CD1c-positive myeloid dendritic cell (primary cell): Measurements from ENCODE around the gene UVRAG.

Source experiments
- DNase-seq: peaks from one replicate; pipeline ENCODE4 v3.0.0-alpha.2; 2016; ENCODE audit errors: extremely low spot score

The UVRAG gene

DNA sequence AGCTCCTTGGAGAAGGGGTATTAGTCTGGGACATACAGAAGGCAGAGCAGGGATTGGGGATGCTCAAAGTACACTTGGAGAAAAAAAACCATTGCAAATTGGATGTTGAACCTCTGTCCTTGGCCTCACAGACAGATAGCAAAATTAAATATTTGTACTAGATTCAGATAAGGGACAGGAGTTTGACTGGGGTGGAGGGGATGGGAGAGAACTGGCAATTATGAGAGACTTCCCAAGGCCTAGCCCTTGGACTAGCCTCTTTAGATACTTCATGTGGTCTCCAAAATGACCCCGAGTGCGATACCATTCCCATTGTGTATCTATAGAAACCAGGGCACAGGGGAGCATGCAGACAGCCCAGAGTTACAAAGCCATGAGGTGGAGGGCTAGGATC lies 30.9 kb upstream of the UVRAG start:
- DNase-seq, result no peak

DNA sequence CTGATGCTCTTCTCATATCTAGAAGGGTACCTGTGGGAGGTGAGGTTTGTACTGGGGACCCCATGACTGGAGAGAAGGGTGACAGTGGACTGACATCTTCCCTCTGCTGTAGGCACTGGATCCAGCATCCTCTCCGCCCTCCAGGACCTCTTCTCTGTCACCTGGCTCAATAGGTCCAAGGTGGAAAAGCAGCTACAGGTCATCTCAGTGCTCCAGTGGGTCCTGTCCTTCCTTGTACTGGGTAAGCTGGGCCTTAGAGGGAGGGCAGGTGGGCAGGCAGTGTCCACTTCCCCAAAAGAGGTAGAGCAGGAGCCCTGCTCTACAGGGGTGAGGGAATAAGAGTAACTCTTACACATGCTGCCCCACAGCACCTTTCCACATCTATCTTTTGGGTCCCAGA lies 30.5 kb upstream of the UVRAG start:
- no peak for DNase-seq

DNA sequence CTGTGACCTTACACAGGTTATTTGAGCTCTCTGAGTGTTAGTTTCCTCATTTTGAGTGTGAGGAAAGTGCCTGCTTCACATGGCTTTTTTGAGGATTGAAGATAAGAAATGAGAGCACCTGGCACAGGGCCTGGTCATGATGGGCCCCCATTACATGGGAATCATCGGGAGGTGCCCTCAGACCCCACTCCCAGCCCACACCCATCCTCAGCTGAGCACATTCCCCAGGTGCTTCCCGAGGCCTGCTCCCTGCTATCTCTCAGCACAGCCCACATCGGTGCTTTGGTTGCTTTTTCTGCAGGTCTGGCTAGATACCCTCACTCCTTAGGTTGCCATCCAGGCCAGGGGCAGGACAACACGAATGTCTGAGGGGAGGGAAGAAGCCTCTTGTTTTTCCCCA lies 29.8 kb upstream of the UVRAG start:
- DNase-seq, result no peak

DNA sequence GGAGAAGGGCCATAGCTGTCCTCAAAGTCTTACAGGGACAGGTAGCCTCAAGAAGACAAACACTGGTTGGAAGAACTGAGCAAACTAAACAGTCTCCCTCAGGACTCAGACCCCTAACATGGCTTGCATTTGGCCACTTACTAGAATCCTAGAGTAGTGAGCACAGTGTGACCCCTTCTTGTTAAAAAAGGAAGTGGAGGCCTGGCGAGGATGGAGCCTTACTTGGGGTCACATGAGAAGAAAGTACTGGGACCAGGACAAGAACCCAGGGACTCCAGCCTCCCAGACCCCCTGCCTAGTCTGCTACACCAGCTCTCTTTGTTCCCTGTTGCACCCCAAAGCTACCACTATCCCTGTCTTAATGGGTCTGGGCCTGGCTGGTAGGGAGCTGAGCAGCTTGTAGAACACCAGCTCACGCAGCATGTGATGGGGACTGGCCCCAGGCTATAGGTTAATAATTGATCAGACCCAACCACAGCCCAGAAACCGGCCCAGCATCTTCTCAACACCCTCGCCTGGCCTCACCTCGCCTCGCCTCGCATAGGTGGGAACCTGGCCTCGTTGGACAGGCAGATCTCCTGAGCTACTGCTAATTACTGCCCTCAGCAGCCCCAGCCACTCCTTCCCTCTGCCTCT lies 28.8 kb upstream of the UVRAG start:
- DNase-seq, result no peak

DNA sequence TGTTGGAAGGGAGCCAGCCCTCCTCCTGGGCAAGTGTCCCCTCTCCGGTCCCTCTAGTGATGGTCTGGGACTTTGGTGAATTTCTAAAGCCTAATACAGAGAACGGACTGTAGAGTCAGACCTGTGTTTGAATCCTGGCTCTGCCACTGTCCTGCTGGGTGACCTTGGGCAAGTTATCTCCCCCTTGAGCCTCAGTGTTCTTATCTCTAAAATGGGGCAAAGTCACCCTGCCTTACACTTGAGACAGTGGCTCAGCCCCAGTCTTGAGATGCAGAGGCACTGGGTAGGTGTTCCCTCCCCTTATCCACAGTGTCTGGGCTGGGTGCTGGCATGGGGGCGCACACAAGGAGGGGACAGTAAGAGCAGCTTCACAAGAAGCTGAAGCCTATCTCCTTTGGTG lies 25.5 kb upstream of the UVRAG start:
- no peak for DNase-seq

DNA sequence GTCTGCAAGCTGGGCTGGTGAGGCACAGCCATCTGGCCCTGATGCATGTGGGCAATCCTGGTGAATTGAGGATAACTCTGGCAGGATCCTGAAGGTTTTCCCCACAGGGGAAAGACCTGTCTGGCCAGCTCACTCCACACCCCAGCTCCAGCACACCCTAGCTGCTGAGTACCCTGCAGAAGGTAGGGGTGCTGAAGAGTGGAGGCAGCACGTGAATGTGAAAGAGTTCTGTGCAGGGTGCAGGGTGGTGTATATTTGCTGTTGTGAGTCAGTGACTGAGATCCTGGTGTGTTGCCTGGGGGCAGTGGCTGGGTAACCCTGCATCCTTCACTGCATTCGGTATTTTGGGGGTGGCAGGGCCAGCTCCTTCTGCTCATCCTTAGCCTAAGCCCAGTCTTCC lies 24.0 kb upstream of the UVRAG start:
- no peak for DNase-seq

DNA sequence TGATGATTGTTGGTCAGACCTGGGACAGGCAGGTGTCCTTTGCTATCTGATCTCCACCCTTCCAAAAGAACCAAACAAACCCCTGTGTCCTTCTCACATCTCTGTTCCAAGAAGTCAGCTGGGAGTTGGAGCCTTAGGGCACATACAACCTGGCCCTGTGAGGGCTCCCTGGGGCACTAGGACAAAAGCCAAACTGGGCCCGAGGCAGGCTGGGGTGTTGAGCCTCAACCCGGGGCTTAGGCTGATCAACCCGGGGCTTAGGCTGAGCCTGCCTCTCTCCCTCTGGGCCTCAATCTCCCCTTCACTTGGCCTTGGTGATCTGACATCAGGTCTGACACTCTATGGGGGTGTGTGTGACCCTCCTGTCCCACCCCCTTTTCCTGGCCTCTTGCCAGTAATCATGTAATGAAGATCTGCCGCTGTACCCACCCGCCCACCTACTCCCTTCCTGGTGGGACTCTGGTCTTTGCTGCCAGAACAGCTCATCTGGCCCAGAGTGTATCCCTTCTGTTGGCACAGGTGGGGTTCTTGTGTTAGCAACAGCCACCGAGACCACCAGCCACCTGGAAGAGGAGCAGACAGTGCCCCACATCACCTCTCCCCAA lies 22.8 kb upstream of the UVRAG start:
- no peak for DNase-seq

DNA sequence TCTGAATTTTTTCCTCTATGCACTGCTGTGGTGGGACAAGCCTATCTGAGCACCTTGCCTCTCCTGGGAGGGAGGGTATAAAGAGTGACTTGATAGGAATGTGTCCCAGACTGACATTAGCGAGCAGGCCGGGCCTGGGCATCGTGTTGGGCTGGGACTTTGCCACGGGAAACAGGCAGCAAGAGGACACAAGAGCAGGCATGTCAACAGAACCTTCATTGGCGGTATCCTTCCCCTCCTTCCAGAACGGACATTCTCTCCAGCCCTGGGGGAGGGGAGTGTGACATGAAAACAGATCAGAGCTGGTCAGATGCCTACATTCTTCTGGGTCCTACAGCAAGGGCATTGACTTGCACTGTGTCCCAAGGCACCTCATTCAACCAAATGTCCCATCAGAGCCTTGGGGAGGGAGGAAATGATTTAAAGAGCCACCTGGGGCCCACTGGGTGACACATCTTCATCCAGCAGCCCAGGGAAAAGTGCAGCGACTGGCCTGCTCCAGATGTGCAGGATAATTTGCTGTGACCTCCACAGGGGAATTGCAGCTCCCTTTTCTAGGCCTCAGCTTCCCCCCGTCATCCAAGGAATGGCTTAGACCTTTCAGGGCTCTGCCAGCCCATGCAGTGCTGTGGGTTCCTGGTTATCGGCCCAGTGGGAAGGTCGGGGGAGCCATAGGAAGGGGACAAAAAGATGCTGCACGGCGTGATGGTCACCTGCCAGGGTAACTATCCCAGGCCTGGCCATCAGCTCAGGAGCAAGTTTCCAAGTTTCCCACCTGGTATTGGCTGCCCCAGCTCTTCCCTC lies 21.8 kb upstream of the UVRAG start:
- no peak for DNase-seq

DNA sequence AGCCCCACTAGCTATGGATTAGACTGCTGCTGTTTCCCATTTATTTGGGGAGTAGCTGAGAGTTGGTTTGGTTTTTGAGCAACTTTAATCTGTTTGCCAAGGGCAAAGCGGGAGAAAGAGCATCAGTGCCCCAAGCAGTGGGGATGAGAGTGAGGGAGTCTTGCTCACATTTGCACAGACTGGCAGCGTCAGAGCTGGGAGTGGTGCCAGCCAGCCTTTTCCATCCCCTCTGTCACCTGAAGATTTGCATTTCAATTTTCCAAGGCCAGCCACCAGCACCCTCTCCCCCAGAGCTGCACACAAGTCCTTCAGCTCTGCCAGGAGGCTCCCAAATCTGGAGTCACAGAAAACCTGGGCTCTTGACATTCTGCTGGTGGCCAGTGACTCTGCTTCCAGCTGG lies 21.0 kb upstream of the UVRAG start:
- no peak for DNase-seq

DNA sequence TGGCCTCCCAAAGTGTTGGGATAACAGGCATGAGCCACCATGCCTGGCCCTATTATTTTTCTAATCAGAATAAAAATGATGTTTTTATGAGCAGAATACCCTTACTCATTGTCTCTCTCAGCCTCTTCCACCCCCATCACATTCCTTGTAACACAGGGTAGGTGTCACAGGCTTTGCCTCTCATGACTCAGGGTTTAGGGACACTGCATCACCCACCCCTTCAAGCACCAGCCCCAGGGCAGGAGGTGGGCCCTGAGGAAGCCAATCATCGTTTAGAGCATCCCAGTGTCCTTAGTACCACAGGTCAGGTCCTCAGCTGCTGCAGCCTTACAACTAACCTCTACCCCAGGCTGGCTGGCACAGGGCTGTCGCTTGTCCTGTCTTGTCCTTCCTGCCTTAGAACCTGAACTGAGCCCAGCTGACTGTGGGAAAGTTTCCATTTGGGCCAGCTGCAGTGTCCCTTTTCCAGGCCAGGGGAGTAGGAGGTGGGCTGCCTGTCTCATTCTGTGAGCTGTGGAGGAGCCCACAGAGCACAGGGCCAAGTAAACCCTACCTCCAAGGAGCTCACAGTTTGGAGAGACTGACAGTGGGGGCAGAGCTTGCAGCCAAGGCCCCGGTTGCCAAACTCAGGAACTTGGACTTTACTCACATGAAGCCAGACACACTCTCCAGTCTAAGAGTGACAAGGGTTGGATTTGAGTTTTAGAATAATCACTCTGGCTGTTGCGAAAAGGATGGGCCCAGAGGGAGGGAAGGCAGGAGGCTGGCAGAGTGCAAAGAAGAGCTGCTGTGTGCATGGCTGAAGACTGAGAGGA lies 19.5 kb upstream of the UVRAG start:
- no peak for DNase-seq

DNA sequence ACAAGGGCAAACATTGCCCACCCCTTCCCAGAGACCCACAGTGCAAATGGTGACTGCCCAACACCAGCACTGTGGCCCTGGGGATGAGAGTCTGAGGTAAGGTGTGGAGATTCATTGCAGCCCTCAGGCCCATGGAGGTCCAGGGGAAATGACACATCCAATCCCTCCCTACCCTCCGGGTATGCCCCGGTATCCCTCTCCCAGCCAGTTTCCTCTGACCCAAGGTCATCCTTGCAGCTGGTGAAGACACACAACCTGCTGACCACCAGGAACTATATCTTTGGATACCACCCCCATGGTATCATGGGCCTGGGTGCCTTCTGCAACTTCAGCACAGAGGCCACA lies 18.9 kb upstream of the UVRAG start:
- no peak for DNase-seq

DNA sequence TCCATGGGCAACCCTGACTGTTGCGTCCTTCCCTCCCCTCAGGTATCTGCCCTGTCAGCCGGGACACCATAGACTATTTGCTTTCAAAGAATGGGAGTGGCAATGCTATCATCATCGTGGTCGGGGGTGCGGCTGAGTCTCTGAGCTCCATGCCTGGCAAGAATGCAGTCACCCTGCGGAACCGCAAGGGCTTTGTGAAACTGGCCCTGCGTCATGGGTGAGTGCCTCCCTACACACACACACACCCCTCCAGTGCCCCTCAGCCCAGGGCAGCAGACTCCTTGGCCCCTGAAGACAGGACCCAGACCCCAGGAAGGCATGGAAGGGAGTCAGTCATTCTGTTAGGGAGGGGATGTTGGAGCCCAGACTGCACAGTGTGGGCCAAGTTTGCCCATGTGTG lies 17.9 kb upstream of the UVRAG start:
- DNase-seq, result no peak

DNA sequence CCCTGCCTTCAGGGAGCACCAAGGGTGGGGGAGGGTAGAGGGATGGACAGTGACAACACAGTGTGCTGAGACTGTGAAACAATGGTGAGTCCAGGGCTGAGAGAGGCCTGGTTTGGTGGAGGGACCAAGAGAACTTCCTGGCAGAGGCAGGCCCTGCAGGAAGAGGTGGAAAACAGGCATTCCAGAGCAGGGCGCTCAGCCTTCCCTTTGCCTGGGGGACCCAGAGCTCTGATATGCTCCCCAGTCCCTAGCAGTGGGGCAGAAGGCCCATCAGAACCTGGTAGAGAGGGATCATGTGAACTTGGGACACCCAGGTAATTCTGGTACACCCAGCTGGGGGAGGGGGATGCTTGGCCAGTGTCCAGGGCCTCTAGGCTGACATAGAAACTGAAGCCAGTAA lies 17.2 kb upstream of the UVRAG start:
- no peak for DNase-seq

DNA sequence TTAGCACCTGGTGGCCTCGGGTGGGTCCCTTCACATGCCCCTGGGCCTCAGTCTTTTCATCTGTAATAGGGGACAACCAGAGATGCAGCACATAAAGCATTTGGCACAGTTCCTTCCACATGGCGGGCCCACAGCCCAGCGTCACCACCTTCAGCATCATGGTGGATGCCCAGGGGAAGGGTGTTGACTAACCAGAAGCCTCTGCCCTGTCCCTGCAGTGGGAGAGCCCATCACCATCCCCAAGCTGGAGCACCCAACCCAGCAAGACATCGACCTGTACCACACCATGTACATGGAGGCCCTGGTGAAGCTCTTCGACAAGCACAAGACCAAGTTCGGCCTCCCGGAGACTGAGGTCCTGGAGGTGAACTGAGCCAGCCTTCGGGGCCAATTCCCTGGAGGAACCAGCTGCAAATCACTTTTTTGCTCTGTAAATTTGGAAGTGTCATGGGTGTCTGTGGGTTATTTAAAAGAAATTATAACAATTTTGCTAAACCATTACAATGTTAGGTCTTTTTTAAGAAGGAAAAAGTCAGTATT lies 14.8 kb upstream of the UVRAG start:
- no peak for DNase-seq

DNA sequence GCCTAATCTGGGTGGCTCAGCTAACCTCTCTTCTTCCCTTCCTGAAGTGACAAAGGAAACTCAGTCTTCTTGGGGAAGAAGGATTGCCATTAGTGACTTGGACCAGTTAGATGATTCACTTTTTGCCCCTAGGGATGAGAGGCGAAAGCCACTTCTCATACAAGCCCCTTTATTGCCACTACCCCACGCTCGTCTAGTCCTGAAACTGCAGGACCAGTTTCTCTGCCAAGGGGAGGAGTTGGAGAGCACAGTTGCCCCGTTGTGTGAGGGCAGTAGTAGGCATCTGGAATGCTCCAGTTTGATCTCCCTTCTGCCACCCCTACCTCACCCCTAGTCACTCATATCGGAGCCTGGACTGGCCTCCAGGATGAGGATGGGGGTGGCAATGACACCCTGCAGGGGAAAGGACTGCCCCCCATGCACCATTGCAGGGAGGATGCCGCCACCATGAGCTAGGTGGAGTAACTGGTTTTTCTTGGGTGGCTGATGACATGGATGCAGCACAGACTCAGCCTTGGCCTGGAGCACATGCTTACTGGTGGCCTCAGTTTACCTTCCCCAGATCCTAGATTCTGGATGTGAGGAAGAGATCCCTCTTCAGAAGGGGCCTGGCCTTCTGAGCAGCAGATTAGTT lies 14.2 kb upstream of the UVRAG start:
- no peak for DNase-seq

DNA sequence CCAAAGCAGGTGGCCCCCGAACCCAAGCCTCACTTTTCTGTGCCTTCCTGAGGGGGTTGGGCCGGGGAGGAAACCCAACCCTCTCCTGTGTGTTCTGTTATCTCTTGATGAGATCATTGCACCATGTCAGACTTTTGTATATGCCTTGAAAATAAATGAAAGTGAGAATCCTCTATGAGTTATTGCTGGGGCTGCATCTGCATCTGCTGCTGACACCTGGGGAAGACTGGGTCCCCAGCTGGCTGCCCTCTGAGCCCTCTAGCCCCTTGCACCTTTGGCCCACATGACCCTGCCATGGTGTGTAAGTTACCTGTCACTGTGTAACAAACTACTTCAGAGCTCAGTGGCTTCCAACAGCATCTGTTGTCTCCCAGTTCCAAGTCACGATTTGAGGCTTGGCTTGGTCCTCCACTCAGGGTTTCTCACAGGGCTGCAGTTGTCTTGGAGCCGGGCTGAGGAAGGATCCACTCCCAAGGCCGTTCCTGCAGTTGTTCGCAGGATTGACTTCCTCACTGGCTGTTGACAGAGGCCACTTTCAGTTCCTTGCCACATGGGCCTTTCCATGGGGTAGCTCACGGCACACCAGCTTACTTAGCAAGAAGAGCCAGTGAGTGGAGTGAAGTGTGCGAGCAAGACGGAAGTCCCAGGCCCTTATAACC lies 13.5 kb upstream of the UVRAG start:
- DNase-seq, result peak; percentile 89

DNA sequence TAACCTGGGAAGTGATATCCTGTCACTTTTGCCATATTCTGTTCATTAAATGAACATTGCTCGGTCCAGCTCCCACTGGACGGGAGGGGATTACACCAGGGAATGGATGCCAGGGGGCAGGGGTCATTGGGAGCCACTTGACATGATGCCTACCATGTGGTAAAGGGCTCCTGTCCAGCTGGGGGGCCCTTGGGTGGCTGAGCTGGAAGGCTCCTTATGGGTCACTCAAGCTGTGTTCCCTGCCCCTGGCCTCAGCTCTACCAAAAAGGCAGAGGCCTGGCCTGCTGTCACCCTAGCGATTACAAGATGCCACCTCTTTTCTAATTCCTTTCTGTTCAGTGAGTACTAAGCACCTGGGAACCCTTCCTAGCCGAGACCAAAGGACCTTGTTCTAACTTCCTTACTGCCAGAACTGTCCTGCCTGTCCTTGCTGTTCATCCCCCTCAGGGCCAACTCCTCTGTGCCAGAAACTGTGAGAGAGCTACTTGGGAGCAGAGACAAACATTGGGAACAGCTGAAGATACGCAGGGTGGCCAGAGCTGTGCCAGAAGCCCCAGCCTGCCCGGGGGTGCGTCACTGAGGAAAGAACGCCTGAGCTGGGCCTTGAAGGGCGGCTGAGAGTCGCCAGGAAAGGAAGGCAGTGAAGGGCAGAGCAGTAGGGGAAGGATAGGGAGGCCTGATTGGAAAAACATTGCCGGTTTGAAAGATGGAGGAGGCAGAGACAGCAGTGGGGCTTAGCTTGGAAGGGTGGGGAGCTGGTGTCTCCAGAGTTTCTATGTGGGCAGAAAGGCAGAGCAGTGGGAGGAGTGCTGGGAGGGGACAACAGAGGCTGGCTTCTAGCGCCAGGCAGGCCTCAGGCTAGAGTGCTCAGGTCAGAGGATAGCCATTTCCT lies 12.7 kb upstream of the UVRAG start:
- no peak for DNase-seq

DNA sequence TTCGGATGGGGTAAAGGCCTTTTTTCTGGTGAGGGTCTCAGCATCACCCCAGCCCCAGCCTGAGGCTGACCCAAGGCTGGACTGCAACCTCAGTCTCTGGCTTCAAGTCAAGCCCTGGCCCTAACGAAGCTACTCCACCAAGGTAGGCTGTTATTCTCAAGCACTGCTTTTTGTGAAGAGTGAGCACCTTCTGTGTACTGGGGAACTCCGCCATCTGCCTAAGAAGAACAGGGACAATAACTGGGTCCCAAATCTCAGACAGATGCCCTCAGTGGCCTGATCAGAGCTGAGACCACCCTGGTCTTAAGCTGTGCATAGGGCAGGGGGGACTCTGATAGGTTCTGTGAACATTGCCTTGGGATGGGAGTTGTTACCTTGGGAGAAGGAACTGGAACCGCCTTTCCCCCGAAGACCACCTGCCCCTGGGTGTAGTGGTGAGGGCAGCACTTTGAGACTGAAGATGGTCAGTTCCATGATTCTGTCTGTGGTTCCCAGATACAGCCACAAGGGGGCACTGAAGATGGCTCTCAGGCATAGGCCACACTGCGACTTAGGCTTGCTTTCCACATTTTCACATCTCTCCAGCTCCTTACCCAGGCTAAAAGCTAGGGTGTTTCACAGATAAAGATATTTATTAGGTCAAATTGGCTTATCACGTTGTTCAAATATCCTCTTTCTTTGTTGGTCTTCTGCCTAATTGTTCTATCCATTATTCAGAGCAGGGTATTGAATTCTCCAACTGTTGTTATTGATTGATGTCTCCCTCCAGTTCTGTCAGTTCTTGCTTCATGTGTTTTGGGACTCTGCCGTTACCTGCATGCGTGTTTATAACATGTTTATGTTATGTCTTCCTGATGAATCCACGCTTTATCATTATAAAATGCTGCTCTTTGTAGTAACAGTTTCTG lies 11.8 kb upstream of the UVRAG start:
- DNase-seq, result peak; percentile 86

DNA sequence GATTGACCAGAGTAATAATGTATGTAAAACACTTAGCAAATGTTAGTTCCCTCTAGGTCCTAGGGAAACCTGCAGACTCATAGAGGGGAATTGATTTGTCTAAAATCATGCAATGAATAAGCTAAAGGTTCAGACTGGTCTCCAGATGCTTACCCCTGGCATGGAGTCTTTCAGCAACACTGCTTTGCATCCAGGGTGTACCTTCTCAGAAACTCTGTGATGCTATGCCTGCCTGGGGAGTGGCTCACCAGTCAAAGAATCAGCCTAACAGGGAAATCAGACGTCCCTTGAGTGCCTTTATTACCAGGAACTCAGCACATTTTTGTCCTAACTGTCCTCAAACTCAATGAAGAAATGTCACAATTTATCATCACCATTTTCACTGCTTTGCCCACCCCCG lies 5.9 kb upstream of the UVRAG start:
- no peak for DNase-seq
